Lower lobe of right lung (tissue), 2 donors: Measurements from ENCODE around the gene CLK2. TPM values are rescaled to one million over a fixed set of nuclear protein-coding genes. Genes with fewer than 3 reads are reported as not detected.

ENCODE experiments used
- ATAC-seq, 2 donors: fragments of 200-7000 bp; cut with Tn5 transposase; one replicate each; pipeline ENCODE4 v1.9.1; 2020 to 2022; ENCODE audit warnings: mild to moderate bottlenecking in 2 of 2, moderate library complexity in 2 of 2
- DNase-seq: peaks from one replicate; pipeline ENCODE4 v3.0.0-alpha.2; 2020
- H3K27ac ChIP-seq: fragments of 200-600 bp; one replicate; pipeline ENCODE4 v1.8.0; 2022
- H3K27me3 ChIP-seq: fragments of 200-600 bp; one replicate; pipeline ENCODE4 v1.8.0; 2022; ENCODE audit warnings: low read depth
- H3K36me3 ChIP-seq: fragments of 200-600 bp; one replicate; pipeline ENCODE4 v1.8.0; 2022; ENCODE audit warnings: mild to moderate bottlenecking
- H3K4me1 ChIP-seq: fragments of 200-600 bp; one replicate; pipeline ENCODE4 v1.8.0; 2022
- H3K4me3 ChIP-seq: fragments of 200-600 bp; one replicate; pipeline ENCODE4 v1.8.0; 2022; ENCODE audit warnings: mild to moderate bottlenecking
- H3K9me3 ChIP-seq: fragments of 200-600 bp; one replicate; pipeline ENCODE4 v1.8.0; 2022
- intact Hi-C: fragments of 100-400 bp; cut with DNase I; formaldehyde crosslinking; loops from one replicate; pipeline ENCODE4 v1.11.0; 2022
- total RNA-seq: library from RNA; stranded (reverse); fragmentation: NEBNext Ultra II Directional; extraction: Animal tissue kit (Norgen Biotek cat#: 25700); gene quantifications from one replicate; pipeline ENCODE4 v1.2.1, GENCODE V29; 2021
- TF ChIP-seq, protein P1 (sequence below): fragments of 200-600 bp; IDR thresholded peaks from one replicate; pipeline ENCODE4 v1.8.0; 2022; ENCODE audit warnings: antibody characterized with exemption, mild to moderate bottlenecking
- donor health status: DM: no; HTN: yes; CAD: no; lungs with severe emphysema.

Gene CLK2
- total RNA-seq, 1 donor from 2014 or later, result 51.1 TPM

- TF ChIP-seq, protein P1, sequence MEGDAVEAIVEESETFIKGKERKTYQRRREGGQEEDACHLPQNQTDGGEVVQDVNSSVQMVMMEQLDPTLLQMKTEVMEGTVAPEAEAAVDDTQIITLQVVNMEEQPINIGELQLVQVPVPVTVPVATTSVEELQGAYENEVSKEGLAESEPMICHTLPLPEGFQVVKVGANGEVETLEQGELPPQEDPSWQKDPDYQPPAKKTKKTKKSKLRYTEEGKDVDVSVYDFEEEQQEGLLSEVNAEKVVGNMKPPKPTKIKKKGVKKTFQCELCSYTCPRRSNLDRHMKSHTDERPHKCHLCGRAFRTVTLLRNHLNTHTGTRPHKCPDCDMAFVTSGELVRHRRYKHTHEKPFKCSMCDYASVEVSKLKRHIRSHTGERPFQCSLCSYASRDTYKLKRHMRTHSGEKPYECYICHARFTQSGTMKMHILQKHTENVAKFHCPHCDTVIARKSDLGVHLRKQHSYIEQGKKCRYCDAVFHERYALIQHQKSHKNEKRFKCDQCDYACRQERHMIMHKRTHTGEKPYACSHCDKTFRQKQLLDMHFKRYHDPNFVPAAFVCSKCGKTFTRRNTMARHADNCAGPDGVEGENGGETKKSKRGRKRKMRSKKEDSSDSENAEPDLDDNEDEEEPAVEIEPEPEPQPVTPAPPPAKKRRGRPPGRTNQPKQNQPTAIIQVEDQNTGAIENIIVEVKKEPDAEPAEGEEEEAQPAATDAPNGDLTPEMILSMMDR, result no peak
- intact Hi-C loops, result no loop called here
- peak overlapping the region; percentile 44 for H3K27ac ChIP-seq
- peaks cover 48% of the 10 kb centered on the region for H3K36me3 ChIP-seq
- ATAC-seq (no peak), DNase-seq (no peak)
- H3K27me3 ChIP-seq, result no peaks in the 10 kb centered on the region
- H3K9me3 ChIP-seq, result no peaks in the 10 kb centered on the region
- H3K4me3 ChIP-seq, result peak overlapping the region; percentile 95
- H3K4me1 ChIP-seq, result peaks cover 33% of the 10 kb centered on the region
Observed at GRCh38 chr1:155320252-155320651, 46.9 kb upstream of the CLK2 start.

DNA sequence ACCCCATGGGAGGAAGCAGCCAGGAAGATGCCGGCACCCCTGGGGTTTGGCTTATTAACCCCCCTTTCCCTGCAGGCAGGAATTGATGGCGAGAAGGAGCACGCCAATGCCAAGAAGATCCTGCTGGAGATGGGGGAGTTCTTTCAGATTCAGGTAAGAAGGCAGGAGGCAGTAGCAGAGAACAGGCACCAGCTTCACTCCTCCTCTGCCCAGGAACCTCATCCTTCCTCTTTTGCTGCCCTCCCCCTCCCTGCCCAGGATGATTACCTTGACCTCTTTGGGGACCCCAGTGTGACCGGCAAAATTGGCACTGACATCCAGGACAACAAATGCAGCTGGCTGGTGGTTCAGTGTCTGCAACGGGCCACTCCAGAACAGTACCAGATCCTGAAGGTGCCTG is 46.2 kb upstream of the CLK2 start:
- ATAC-seq (no peak), DNase-seq (no peak)
- Histone ChIP-seq H3K9me3 (no peaks in the 10 kb centered on the region), H3K4me3 (no peak overlapping the region), H3K27me3 (no peaks in the 10 kb centered on the region), H3K27ac (no peak overlapping the region), H3K36me3 (peaks cover 55% of the 10 kb centered on the region), H3K4me1 (peaks cover 31% of the 10 kb centered on the region)
- TF ChIP-seq, protein P1, result no peak
- intact Hi-C loops, result no loop called here

- DNase-seq (no peak), ATAC-seq (no peak)
- no peak overlapping the region for H3K4me3 ChIP-seq
- peaks cover 31% of the 10 kb centered on the region for H3K4me1 ChIP-seq
- intact Hi-C loops, result no loop called here
- no peak overlapping the region for H3K27ac ChIP-seq
- peaks cover 70% of the 10 kb centered on the region for H3K36me3 ChIP-seq
- TF ChIP-seq, protein P1, result no peak
- no peaks in the 10 kb centered on the region for H3K9me3 ChIP-seq
- H3K27me3 ChIP-seq, result no peaks in the 10 kb centered on the region
Observed at GRCh38 chr1:155318082-155318481, 44.8 kb upstream of the CLK2 start.

DNA sequence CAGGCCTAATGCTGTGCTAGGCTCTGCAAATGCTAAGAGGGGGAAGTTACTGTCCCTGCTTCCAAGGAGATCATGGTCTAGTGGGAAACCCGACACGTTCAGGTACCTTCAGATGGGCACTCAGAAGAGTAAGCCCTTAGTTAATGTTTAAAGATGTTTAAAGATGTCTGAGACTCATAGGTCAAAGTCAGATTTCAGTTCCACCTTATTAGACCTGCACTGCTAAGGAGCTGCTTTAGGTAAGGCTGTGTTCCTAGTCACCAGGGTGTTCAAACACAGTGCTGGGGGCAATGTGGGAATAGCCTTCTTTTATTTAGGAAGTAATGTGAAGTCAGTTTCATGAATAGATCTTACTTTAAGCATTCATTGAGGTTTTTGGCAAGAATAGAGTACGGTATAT is 43.6 kb upstream of the CLK2 start:
- ATAC-seq (no peak), DNase-seq (no peak)
- no peaks in the 10 kb centered on the region for H3K9me3 ChIP-seq
- H3K27ac ChIP-seq, result no peak overlapping the region
- no peak overlapping the region for H3K4me3 ChIP-seq
- no peaks in the 10 kb centered on the region for H3K27me3 ChIP-seq
- peaks cover 81% of the 10 kb centered on the region for H3K36me3 ChIP-seq
- intact Hi-C loops, result no loop called here
- peaks cover 25% of the 10 kb centered on the region for H3K4me1 ChIP-seq
- TF ChIP-seq, protein P1, result no peak

GRCh38 chr1:155313261-155313660 is 40.0 kb upstream of the CLK2 start:
- ATAC-seq, result no peak
- Histone ChIP-seq H3K9me3 (no peaks in the 10 kb centered on the region), H3K36me3 (peaks cover 75% of the 10 kb centered on the region)

More at GRCh38 chr1:155313261-155313660, 40.0 kb upstream of the CLK2 start:
- peaks cover 30% of the 10 kb centered on the region for H3K4me1 ChIP-seq
- DNase-seq, result no peak
- intact Hi-C loops, result no loop called here
- H3K4me3 ChIP-seq, result no peak overlapping the region
- no peaks in the 10 kb centered on the region for H3K27me3 ChIP-seq
- TF ChIP-seq, protein P1, result no peak
- no peak overlapping the region for H3K27ac ChIP-seq
